Liver (tissue), 9 donors: ENCODE data around the gene IGF2BP3. TPM values are rescaled to one million over a fixed set of nuclear protein-coding genes. Genes with fewer than 3 reads are reported as not detected.

ENCODE experiments used
- DNase-seq: peaks from one replicate; pipeline ENCODE4 v3.0.0-alpha.2; 2017; ENCODE audit warnings: low spot score
- H3K27ac ChIP-seq, 2 donors: one replicate each; pipeline ENCODE4 v1.7.0; 2013; ENCODE audit warnings: inconsistent platforms in 2 of 2, low read length in 2 of 2, control low read depth in 1 of 2, low read depth in 1 of 2, mild to moderate bottlenecking in 1 of 2
- H3K27me3 ChIP-seq, 4 donors: one replicate each; pipeline versions ENCODE4 v1.6.1 to v1.7.0; 2013; ENCODE audit warnings: low read length in 3 of 4, inconsistent platforms in 1 of 4, mild to moderate bottlenecking in 1 of 4, moderate library complexity in 1 of 4; ENCODE audit not compliant: control insufficient read depth in 4 of 4, insufficient read depth in 4 of 4
- H3K36me3 ChIP-seq, 4 donors: one replicate each; pipeline versions ENCODE4 v1.6.1 to v1.7.0; 2013; ENCODE audit warnings: low read length in 3 of 4, mild to moderate bottlenecking in 3 of 4, low read depth in 1 of 4, moderate library complexity in 1 of 4; ENCODE audit not compliant: control insufficient read depth in 4 of 4, insufficient read depth in 3 of 4
- H3K4me1 ChIP-seq, 4 donors: one replicate each; pipeline versions ENCODE4 v1.6.1 to v1.7.0; 2013; ENCODE audit warnings: low read length in 3 of 4, mild to moderate bottlenecking in 3 of 4, moderate library complexity in 1 of 4; ENCODE audit not compliant: control insufficient read depth in 4 of 4, insufficient read depth in 4 of 4
- H3K4me3 ChIP-seq, 3 donors: one replicate each; pipeline versions ENCODE4 v1.6.1 to v1.7.0; 2013; ENCODE audit warnings: low read length in 3 of 3, control low read depth in 1 of 3, low read depth in 1 of 3, mild to moderate bottlenecking in 1 of 3
- H3K9ac ChIP-seq, 2 donors: one replicate each; pipeline ENCODE4 v1.7.0; 2013; ENCODE audit warnings: low read length in 2 of 2, mild to moderate bottlenecking in 2 of 2, moderate library complexity in 2 of 2, control low read depth in 1 of 2, low read depth in 1 of 2
- H3K9me3 ChIP-seq, 4 donors: one replicate each; pipeline versions ENCODE4 v1.6.1 to v1.7.0; 2013; ENCODE audit warnings: low read length in 3 of 4; ENCODE audit not compliant: control insufficient read depth in 4 of 4
- CTCF ChIP-seq: fragments of 150-350 bp; IDR thresholded peaks from 2 replicates; pipeline ENCODE4 v1.5.1; 2017; ENCODE audit warnings: improper control_type of control experiment, low read depth, low read length; ENCODE audit not compliant: missing input control
- FOXA2 ChIP-seq: IDR thresholded peaks from 2 replicates; pipeline ENCODE4 v1.6.1; 2016; ENCODE audit warnings: antibody characterized with exemption
- GABPA ChIP-seq, 2 donors: IDR thresholded peaks in 1 of 2; conservative IDR thresholded peaks in 1 of 2; 2 replicates each; pipeline ENCODE4 v1.6.1; 2016; ENCODE audit warnings: antibody characterized with exemption in 2 of 2, mild to moderate bottlenecking in 1 of 2, moderate library complexity in 1 of 2
- HNF4A ChIP-seq, 2 donors: conservative IDR thresholded peaks; 2 replicates each; pipeline ENCODE4 v1.6.1; 2016; ENCODE audit warnings: antibody characterized with exemption in 2 of 2, mild to moderate bottlenecking in 2 of 2
- HNF4G ChIP-seq: IDR thresholded peaks from 2 replicates; pipeline ENCODE4 v1.6.1; 2016; ENCODE audit warnings: antibody characterized with exemption
- JUND ChIP-seq, 2 donors: IDR thresholded peaks; 2 replicates each; pipeline ENCODE4 v1.6.1; 2016; ENCODE audit warnings: antibody characterized with exemption in 2 of 2
- MAX ChIP-seq: IDR thresholded peaks from 2 replicates; pipeline ENCODE4 v1.6.1; 2016; ENCODE audit warnings: antibody characterized with exemption
- NR2F2 ChIP-seq: IDR thresholded peaks from 2 replicates; pipeline ENCODE4 v1.6.1; 2016; ENCODE audit warnings: antibody characterized with exemption
- RAD21 ChIP-seq, 2 donors: IDR thresholded peaks; 2 replicates each; pipeline ENCODE4 v1.6.1; 2016; ENCODE audit warnings: antibody characterized with exemption in 2 of 2, mild to moderate bottlenecking in 2 of 2
- REST ChIP-seq: IDR thresholded peaks from 2 replicates; pipeline ENCODE4 v1.6.1; 2016; ENCODE audit warnings: antibody characterized with exemption, mild to moderate bottlenecking
- RXRA ChIP-seq, 2 donors: IDR thresholded peaks; 2 replicates each; pipeline ENCODE4 v1.6.1; 2017 to 2018; ENCODE audit warnings: antibody characterized with exemption in 2 of 2, mild to moderate bottlenecking in 1 of 2
- SP1 ChIP-seq: IDR thresholded peaks from 2 replicates; pipeline ENCODE4 v1.6.1; 2018; ENCODE audit warnings: antibody characterized with exemption, mild to moderate bottlenecking
- TAF1 ChIP-seq: conservative IDR thresholded peaks from 2 replicates; pipeline ENCODE4 v1.6.1; 2016; ENCODE audit warnings: antibody characterized with exemption, mild to moderate bottlenecking
- YY1 ChIP-seq: IDR thresholded peaks from 2 replicates; pipeline ENCODE4 v1.6.1; 2016; ENCODE audit warnings: antibody characterized with exemption, mild to moderate bottlenecking
- ZBTB33 ChIP-seq: IDR thresholded peaks from 2 replicates; pipeline ENCODE4 v1.6.1; 2016; ENCODE audit warnings: antibody characterized with exemption
- WGBS: extraction: QIAGEN DNeasy Blood & Tissue Kit; methylation state at CpG from one replicate; pipeline ENCODE4 v1.1.7; 2013; 5-methylcytosine and 5-hydroxymethylcytosine counted together
- polyA plus RNA-seq, 2 donors: library from polyadenylated mRNA; stranded (reverse) in 1 of 2; unstranded in 1 of 2; fragments of 200-250 nt in 1 of 2; fragments of >200 nt in 1 of 2; fragmentation: Nextera tagmentation in 1 of 2; extraction: Ambion mirVana in 1 of 2; gene quantifications; one replicate each; pipeline versions ENCODE4 v1.2.1 to v1.2.3, GENCODE V29; 2013 to 2015
- total RNA-seq, 2 donors: library from RNA; depleted of rRNA; stranded (reverse); fragments of >200 nt; gene quantifications; one replicate each; pipeline ENCODE4 v1.2.3, GENCODE V29; 2014
- donor health status: healthy.
- donor health status: healthy.
- donor health status: healthy.
- donor health status: healthy.
- donor health status: healthy.

The IGF2BP3 gene
- total and polyA plus RNA-seq, 4 donors, result 0.17 to 28.4 (median 0.23) TPM; not detected in 1

GRCh38 chr7:23469150-23469960, 936 bp downstream of the IGF2BP3 start:
- H3K36me3 ChIP-seq, result no peaks in the 10 kb centered on the region
- H3K27me3 ChIP-seq, result peaks cover 11 to 40% (median 26%) of the 10 kb centered on the region in 4 donors
- H3K4me3 ChIP-seq, result peak overlapping the region in 1 of 3 donors; percentile 44
- TF ChIP-seq FOXA2 (no peak), HNF4A (conservative IDR thresholded peaks at IDR 0.05) (no peak), RXRA (IDR thresholded peaks at IDR 0.05) (no peak), ZBTB33 (no peak), CTCF (no peak), TAF1 (no peak), HNF4G (no peak)
- no peak overlapping the region for H3K9ac ChIP-seq
- H3K9me3 ChIP-seq, result peaks cover 0 to under 1% (median 0%) of the 10 kb centered on the region in 4 donors
- H3K27ac ChIP-seq, result no peak overlapping the region
- peaks cover 17 to 36% (median 30%) of the 10 kb centered on the region in 4 donors for H3K4me1 ChIP-seq
- 3% methylated on average over 91 of the region's 91 CpGs for WGBS
- DNase-seq, result peak; percentile 76

- DNase-seq, result peak; percentile 56
- Histone ChIP-seq H3K27me3 (peaks cover 10 to 38% (median 24%) of the 10 kb centered on the region in 4 donors), H3K9me3 (no peaks in the 10 kb centered on the region), H3K36me3 (no peaks in the 10 kb centered on the region), H3K27ac (no peak overlapping the region), H3K9ac (no peak overlapping the region), H3K4me3 (peak overlapping the region in 1 of 3 donors; percentile 44), H3K4me1 (peaks cover 15 to 29% (median 24%) of the 10 kb centered on the region in 4 donors)
- 6% methylated on average over 48 of the region's 48 CpGs for WGBS
- TF ChIP-seq NR2F2 (no peak), YY1 (no peak), SP1 (no peak), JUND (IDR thresholded peaks at IDR 0.05) (no peak), RAD21 (IDR thresholded peaks at IDR 0.05) (no peak), ZBTB33 (no peak), REST (no peak), MAX (no peak), RXRA (IDR thresholded peaks at IDR 0.05) (no peak), GABPA (IDR thresholded peaks at IDR 0.05 in 1 of 2, conservative IDR thresholded peaks at IDR 0.05 in 1 of 2) (no peak)
These were observed 1.7 kb downstream of the IGF2BP3 start for GRCh38 chr7:23468526-23469149.
